ENCODE results near the gene KYAT1.
"Not testable (repeated sequence)": the region's sequence is repeated elsewhere in the genome, so short reads cannot be mapped to it uniquely, and the experiment has no call there.

Gene KYAT1

DNA sequence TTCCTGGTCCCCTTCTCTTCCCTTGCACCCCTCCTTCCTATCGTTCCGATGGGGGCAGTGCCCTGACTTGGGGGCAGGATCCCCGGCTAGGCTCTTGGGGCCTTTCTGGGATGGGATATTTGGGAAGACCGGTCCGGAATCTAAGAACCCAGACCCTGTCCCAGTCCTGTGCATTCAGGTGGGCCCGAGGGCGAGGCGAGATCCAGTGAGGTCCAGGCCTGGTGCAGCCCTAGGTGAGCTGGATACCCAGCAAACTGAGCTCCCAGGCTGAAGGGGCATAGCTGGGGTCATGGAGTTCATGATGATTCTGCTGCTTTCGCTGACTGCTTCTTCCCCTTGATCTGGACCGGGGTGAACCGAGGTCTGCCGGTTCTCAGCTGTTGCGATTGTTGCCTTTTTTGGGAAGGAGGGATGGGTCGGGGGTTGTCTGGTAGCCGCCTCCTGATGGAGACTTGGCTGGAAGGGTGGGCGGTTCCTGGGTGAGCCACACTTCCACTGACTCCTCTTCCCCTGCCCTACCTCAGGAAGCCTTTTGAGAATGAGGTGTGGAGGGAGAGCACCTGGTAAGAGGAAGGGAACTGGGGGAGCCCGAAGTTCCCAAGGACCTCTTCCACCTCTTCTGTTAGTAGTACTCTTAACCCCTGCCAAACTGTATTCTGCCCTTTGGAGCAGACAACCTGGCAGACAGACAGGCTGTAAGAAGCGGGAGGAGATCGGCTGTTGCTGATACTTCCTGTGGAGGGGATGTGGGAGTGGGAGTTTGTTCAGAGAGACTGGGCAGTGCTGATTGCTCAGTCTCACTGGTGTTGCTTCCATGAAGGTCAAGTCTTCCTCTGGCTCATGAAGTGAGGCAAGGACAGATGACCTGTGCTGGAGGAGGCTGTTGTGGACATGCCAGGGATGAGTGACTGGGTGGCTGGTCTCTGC, 1.2 kb upstream of the KYAT1 start:
- H3K4me2 ChIP-seq (ENCODE audit: insufficient read depth, low read length) = peak overlapping the region; percentile 92
- DNase-seq (peak; percentile 21), ATAC-seq (ENCODE audit: insufficient read depth, low read depth) (no peak)
- no peak for TF ChIP-seq EZH2 (IDR thresholded peaks at IDR 0.05; ENCODE audit: borderline replicate concordance, low read depth, low read length, severe bottlenecking)
- TF ChIP-seq, protein P1, sequence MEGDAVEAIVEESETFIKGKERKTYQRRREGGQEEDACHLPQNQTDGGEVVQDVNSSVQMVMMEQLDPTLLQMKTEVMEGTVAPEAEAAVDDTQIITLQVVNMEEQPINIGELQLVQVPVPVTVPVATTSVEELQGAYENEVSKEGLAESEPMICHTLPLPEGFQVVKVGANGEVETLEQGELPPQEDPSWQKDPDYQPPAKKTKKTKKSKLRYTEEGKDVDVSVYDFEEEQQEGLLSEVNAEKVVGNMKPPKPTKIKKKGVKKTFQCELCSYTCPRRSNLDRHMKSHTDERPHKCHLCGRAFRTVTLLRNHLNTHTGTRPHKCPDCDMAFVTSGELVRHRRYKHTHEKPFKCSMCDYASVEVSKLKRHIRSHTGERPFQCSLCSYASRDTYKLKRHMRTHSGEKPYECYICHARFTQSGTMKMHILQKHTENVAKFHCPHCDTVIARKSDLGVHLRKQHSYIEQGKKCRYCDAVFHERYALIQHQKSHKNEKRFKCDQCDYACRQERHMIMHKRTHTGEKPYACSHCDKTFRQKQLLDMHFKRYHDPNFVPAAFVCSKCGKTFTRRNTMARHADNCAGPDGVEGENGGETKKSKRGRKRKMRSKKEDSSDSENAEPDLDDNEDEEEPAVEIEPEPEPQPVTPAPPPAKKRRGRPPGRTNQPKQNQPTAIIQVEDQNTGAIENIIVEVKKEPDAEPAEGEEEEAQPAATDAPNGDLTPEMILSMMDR (IDR thresholded peaks at IDR 0.05; ENCODE audit: borderline replicate concordance, extremely low read depth, low read length, poor library complexity, severe bottlenecking) = no peak
- peaks cover 7% of the 10 kb centered on the region; the same call in 1 of the 2 replicates for H4K20me1 ChIP-seq (ENCODE audit: insufficient read depth, low read length)
- H3K36me3 ChIP-seq (ENCODE audit: insufficient read depth, low read length) = peaks cover 22% of the 10 kb centered on the region
- peak overlapping the region; percentile 88 for H3K27ac ChIP-seq (ENCODE audit: low read length)
- H3K4me3 ChIP-seq (ENCODE audit: low read depth in 1 of 2, low read length in 2 of 2) = peak overlapping the region; percentile 95 to 96; a peak in 3 of 4 replicates
- H3K79me2 ChIP-seq (ENCODE audit: insufficient read depth, low read length) = peaks cover 70% of the 10 kb centered on the region
- no peaks in the 10 kb centered on the region for H3K27me3 ChIP-seq (ENCODE audit: insufficient read depth, low read length, poor library complexity)
- peak overlapping the region; percentile 71 for H2AFZ ChIP-seq (ENCODE audit: low read depth, low read length)
- no peaks in the 10 kb centered on the region for H3K9me3 ChIP-seq (ENCODE audit: insufficient read depth, low read length, severe bottlenecking)
- H3K4me1 ChIP-seq (ENCODE audit: insufficient read depth, low read length) = peaks cover 26% of the 10 kb centered on the region
- peak overlapping the region; percentile 85 for H3K9ac ChIP-seq (ENCODE audit: low read depth, low read length)

DNA sequence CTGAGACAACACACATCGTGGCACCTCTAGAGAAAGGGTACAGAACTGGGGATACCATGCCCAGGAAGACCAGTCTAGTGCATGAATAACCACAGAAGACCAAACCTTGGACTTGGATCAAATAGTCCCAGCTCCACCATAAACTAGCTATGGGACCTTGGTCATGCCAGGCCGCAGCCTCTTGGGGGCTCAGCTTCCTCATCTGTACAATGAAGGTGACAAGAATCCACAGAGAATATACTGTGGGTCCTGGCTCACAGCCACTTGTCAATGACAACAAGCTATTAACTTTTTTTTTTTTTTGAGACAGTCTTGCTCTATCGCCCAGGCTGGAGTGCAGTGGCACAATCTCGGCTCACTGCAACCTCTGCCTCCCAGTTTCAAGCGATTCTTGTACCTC, 3.9 kb downstream of the KYAT1 start:
- DNase-seq = no peak
- Histone ChIP-seq H3K4me2 (ENCODE audit: insufficient read depth, low read length) (no peak overlapping the region), H4K20me1 (ENCODE audit: insufficient read depth, low read length) (no peaks in the 10 kb centered on the region), H3K4me1 (ENCODE audit: insufficient read depth, low read length) (peaks cover 10% of the 10 kb centered on the region), H3K9me3 (ENCODE audit: insufficient read depth, low read length, severe bottlenecking) (no peaks in the 10 kb centered on the region), H3K79me2 (ENCODE audit: insufficient read depth, low read length) (peaks cover 37% of the 10 kb centered on the region), H3K9ac (ENCODE audit: low read depth, low read length) (no peak overlapping the region), H3K27ac (ENCODE audit: low read length) (no peak overlapping the region), H3K27me3 (ENCODE audit: insufficient read depth, low read length, poor library complexity) (no peaks in the 10 kb centered on the region), H3K36me3 (ENCODE audit: insufficient read depth, low read length) (no peaks in the 10 kb centered on the region), H3K4me3 (ENCODE audit: low read depth in 1 of 2, low read length in 2 of 2) (no peak overlapping the region), H2AFZ (ENCODE audit: low read depth, low read length) (no peak overlapping the region)
- TF ChIP-seq, protein P1 (IDR thresholded peaks at IDR 0.05; ENCODE audit: borderline replicate concordance, extremely low read depth, low read length, poor library complexity, severe bottlenecking) = no peak
- TF ChIP-seq EZH2 (IDR thresholded peaks at IDR 0.05; ENCODE audit: borderline replicate concordance, low read depth, low read length, severe bottlenecking) = no peak
- no peak for ATAC-seq (ENCODE audit: insufficient read depth, low read depth)

DNA sequence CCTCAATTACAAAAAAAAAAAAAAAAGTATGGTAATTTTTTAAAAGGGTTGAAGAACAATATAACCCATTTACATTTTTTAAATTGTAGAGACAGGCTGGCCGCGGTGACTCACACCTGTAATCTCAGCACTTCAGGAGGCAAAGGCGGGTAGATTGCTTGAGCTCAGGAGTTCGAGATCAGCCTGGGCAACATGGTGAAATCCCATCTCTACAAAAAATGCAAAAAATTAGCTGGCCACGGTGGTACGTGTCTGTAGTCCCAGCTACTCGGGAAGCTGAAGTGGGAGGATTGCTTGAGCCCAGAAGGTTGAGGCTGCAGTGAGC, 10.8 kb downstream of the KYAT1 start:
- H3K36me3 ChIP-seq (ENCODE audit: insufficient read depth, low read length); ATAC-seq (ENCODE audit: insufficient read depth, low read depth); H3K4me1 ChIP-seq (ENCODE audit: insufficient read depth, low read length); H3K9ac ChIP-seq (ENCODE audit: low read depth, low read length); H3K79me2 ChIP-seq (ENCODE audit: insufficient read depth, low read length); H3K4me3 ChIP-seq (ENCODE audit: low read depth in 1 of 2, low read length in 2 of 2); H3K27me3 ChIP-seq (ENCODE audit: insufficient read depth, low read length, poor library complexity); H4K20me1 ChIP-seq (ENCODE audit: insufficient read depth, low read length); DNase-seq; H3K27ac ChIP-seq (ENCODE audit: low read length); H3K4me2 ChIP-seq (ENCODE audit: insufficient read depth, low read length); H3K9me3 ChIP-seq (ENCODE audit: insufficient read depth, low read length, severe bottlenecking); H2AFZ ChIP-seq (ENCODE audit: low read depth, low read length): not testable (repeated sequence)

DNA sequence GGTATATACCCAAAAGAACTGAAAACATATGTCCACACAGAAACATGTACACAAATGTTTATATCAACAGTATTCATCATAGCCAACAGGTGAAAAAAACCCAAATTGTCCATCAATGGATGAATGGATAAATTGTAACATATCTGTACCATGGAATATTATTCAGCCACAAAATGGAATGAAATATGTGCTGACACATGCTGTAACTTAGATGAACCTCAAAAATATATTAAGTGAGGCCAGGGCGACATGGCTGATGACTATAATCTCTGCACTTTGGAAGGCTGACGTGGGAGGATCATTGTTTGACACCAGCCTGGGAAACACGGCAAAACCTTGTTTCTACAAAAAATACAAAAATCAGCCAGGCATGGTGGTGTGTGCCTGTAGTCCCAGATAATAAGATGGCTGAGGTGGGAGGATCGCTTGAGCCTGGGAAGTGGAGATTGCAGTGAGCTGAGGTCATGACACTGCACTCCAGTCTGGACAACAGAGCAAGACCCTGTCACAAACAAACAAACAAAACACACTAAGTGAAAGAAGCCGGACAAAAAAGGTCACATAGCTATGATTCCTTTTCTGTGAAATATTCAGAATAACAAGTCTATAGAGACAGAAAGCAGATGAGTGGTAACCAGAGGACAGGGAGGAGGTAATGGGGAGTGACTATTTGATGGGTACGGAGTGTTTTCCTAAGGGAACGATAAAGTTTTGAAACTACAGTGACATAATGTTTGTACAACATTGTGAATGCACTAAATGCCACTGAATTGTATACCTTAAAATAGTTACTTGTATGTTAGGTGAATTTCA, 11.4 kb downstream of the KYAT1 start:
- H3K9ac ChIP-seq (ENCODE audit: low read depth, low read length) = no peak overlapping the region
- DNase-seq (no peak), ATAC-seq (ENCODE audit: insufficient read depth, low read depth) (no peak)
- H3K36me3 ChIP-seq (ENCODE audit: insufficient read depth, low read length) = no peaks in the 10 kb centered on the region
- H3K27me3 ChIP-seq (ENCODE audit: insufficient read depth, low read length, poor library complexity) = no peaks in the 10 kb centered on the region
- no peaks in the 10 kb centered on the region for H4K20me1 ChIP-seq (ENCODE audit: insufficient read depth, low read length)
- H3K4me2 ChIP-seq (ENCODE audit: insufficient read depth, low read length) = no peak overlapping the region
- H3K79me2 ChIP-seq (ENCODE audit: insufficient read depth, low read length) = no peaks in the 10 kb centered on the region
- no peak overlapping the region for H2AFZ ChIP-seq (ENCODE audit: low read depth, low read length)
- H3K4me3 ChIP-seq (ENCODE audit: low read depth in 1 of 2, low read length in 2 of 2) = no peak overlapping the region
- H3K4me1 ChIP-seq (ENCODE audit: insufficient read depth, low read length) = no peaks in the 10 kb centered on the region
- H3K27ac ChIP-seq (ENCODE audit: low read length) = no peak overlapping the region
- no peaks in the 10 kb centered on the region for H3K9me3 ChIP-seq (ENCODE audit: insufficient read depth, low read length, severe bottlenecking)
- TF ChIP-seq EZH2 (IDR thresholded peaks at IDR 0.05; ENCODE audit: borderline replicate concordance, low read depth, low read length, severe bottlenecking) = no peak
- TF ChIP-seq, protein P1 (IDR thresholded peaks at IDR 0.05; ENCODE audit: borderline replicate concordance, extremely low read depth, low read length, poor library complexity, severe bottlenecking) = no peak

All from DND-41 (cell line).